ENCODE results near the gene CADM3. TPM values are rescaled to one million over a fixed set of nuclear protein-coding genes. Genes with fewer than 3 reads are reported as not detected.

The CADM3 gene
- total RNA-seq, 1 donor from 2014 or later: 23.8 TPM

DNA sequence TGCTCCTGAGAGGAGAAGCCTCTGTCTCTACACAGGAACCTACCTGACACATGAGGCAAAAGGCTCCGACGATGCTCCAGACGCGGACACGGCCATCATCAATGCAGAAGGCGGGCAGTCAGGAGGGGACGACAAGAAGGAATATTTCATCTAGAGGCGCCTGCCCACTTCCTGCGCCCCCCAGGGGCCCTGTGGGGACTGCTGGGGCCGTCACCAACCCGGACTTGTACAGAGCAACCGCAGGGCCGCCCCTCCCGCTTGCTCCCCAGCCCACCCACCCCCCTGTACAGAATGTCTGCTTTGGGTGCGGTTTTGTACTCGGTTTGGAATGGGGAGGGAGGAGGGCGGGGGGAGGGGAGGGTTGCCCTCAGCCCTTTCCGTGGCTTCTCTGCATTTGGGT is 29.4 kb downstream of the CADM3 start:
- Histone ChIP-seq H3K27ac (no peak overlapping the region), H3K36me3 (peaks cover 0 to 9% of the 10 kb centered on the region in 2 donors), H3K27me3 (no peaks in the 10 kb centered on the region), H3K9me3 (no peaks in the 10 kb centered on the region), H3K4me3 (peak overlapping the region in 1 of 2 donors; percentile 31), H3K4me1 (no peaks in the 10 kb centered on the region)
- intact Hi-C loops (cut with DNase I): no loop called here
- TF ChIP-seq, protein P1, sequence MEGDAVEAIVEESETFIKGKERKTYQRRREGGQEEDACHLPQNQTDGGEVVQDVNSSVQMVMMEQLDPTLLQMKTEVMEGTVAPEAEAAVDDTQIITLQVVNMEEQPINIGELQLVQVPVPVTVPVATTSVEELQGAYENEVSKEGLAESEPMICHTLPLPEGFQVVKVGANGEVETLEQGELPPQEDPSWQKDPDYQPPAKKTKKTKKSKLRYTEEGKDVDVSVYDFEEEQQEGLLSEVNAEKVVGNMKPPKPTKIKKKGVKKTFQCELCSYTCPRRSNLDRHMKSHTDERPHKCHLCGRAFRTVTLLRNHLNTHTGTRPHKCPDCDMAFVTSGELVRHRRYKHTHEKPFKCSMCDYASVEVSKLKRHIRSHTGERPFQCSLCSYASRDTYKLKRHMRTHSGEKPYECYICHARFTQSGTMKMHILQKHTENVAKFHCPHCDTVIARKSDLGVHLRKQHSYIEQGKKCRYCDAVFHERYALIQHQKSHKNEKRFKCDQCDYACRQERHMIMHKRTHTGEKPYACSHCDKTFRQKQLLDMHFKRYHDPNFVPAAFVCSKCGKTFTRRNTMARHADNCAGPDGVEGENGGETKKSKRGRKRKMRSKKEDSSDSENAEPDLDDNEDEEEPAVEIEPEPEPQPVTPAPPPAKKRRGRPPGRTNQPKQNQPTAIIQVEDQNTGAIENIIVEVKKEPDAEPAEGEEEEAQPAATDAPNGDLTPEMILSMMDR (IDR thresholded peaks at IDR 0.05): no peak
- no peak for TF ChIP-seq POLR2A (IDR thresholded peaks at IDR 0.05)
- no peak for TF ChIP-seq POLR2AphosphoS5 (IDR thresholded peaks at IDR 0.05; ENCODE audit: insufficient read depth in 1 of 2, low read depth in 1 of 2)
- DNase-seq (ENCODE audit: extremely low spot score in 2 of 2): no peak

DNA sequence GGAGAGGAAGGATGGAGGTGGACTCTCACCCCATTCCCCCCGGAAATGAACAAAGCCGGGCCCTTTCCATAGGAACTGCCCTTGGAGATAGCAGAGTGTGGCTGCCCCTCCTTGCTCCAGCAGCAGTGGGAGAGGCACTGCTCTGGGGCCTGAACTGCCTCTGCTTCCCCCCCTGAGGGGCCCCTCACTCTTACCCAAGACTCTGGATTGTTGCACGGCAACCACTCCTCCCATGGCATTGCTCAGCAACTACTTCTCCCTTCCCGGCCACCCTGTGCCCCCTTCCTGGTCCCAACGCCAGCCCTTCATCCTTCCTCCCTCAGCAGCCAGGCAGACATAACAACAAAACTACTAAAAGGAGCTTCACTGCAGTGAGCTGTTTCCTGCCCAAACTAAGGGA is 30.2 kb downstream of the CADM3 start:
- DNase-seq (ENCODE audit: extremely low spot score in 2 of 2): no peak
- Histone ChIP-seq H3K9me3 (no peaks in the 10 kb centered on the region), H3K36me3 (peaks cover 0 to 9% of the 10 kb centered on the region in 2 donors), H3K27me3 (no peaks in the 10 kb centered on the region), H3K27ac (no peak overlapping the region), H3K4me1 (no peaks in the 10 kb centered on the region), H3K4me3 (peak overlapping the region; percentile 15 to 31)
- TF ChIP-seq POLR2AphosphoS5 (IDR thresholded peaks at IDR 0.05; ENCODE audit: insufficient read depth in 1 of 2, low read depth in 1 of 2) (no peak), POLR2A (IDR thresholded peaks at IDR 0.05) (no peak)
- TF ChIP-seq, protein P1 (IDR thresholded peaks at IDR 0.05): no peak
- intact Hi-C loops (cut with DNase I): no loop called here

DNA sequence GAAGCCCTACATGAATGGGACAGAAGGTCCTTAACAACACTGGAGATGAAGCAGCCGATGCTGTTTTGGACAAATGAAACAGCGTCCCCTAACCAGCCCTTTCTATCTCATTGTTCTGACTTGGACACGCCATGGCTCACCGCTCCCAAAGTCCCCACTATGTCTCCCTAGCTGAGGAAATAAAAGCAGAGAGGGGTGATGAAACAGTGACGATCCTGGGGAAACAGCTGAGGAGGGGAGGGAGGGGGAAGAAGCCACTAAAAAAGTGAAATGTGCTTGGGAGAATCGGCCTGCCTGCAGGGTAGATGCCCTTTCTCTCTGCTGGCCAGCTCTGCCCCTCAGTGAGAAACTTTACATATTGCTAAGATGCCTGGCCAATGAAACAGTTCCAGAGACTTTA is 32.2 kb downstream of the CADM3 start:
- Histone ChIP-seq H3K36me3 (peaks cover 0 to 9% of the 10 kb centered on the region in 2 donors), H3K4me1 (no peaks in the 10 kb centered on the region), H3K27me3 (no peaks in the 10 kb centered on the region), H3K4me3 (no peak overlapping the region), H3K27ac (no peak overlapping the region), H3K9me3 (no peaks in the 10 kb centered on the region)
- intact Hi-C loops (cut with DNase I): no loop called here
- DNase-seq (ENCODE audit: extremely low spot score in 2 of 2): no peak
- TF ChIP-seq POLR2A (IDR thresholded peaks at IDR 0.05): no peak

- TF ChIP-seq, protein P1 (IDR thresholded peaks at IDR 0.05): no peak
- no peak for TF ChIP-seq POLR2AphosphoS5 (IDR thresholded peaks at IDR 0.05; ENCODE audit: insufficient read depth in 1 of 2, low read depth in 1 of 2)
- no peak within 1 kb of the TSS for H3K27ac ChIP-seq
- peaks cover 0 to 7% of the 10 kb centered on the region in 2 donors for H3K36me3 ChIP-seq
- no peaks in the 10 kb centered on the region for H3K9me3 ChIP-seq
- no peaks in the 10 kb centered on the region for H3K4me1 ChIP-seq
- no peak for DNase-seq (ENCODE audit: extremely low spot score in 2 of 2)
- H3K4me3 ChIP-seq: peak within 1 kb of the TSS; percentile 18 to 36
- intact Hi-C loops (cut with DNase I): no loop called here
- no peaks in the 10 kb centered on the region for H3K27me3 ChIP-seq
These were observed 33.0 kb downstream of the CADM3 start, which contains the start of gene ACKR1 for GRCh38 chr1:159204161-159205141. Gene ACKR1, plus strand, starts transcription at chr1:159204875. Its CDS starts 85 bp downstream, at chr1:159204960.

DNA sequence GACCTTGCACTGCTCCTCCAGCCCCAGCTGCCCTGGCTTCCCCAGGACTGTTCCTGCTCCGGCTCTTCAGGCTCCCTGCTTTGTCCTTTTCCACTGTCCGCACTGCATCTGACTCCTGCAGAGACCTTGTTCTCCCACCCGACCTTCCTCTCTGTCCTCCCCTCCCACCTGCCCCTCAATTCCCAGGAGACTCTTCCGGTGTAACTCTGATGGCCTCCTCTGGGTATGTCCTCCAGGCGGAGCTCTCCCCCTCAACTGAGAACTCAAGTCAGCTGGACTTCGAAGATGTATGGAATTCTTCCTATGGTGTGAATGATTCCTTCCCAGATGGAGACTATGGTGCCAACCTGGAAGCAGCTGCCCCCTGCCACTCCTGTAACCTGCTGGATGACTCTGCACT is 33.8 kb downstream of the CADM3 start:
- H3K27me3 ChIP-seq: no peaks in the 10 kb centered on the region
- peak overlapping the region in 1 of 2 donors; percentile 36 for H3K4me3 ChIP-seq
- H3K36me3 ChIP-seq: no peaks in the 10 kb centered on the region
- intact Hi-C loops (cut with DNase I): no loop called here
- no peak for DNase-seq (ENCODE audit: extremely low spot score in 2 of 2)
- H3K9me3 ChIP-seq: no peaks in the 10 kb centered on the region
- H3K4me1 ChIP-seq: no peaks in the 10 kb centered on the region
- no peak overlapping the region for H3K27ac ChIP-seq
- TF ChIP-seq, protein P1 (IDR thresholded peaks at IDR 0.05): no peak
- TF ChIP-seq POLR2AphosphoS5 (IDR thresholded peaks at IDR 0.05; ENCODE audit: insufficient read depth in 1 of 2, low read depth in 1 of 2) (no peak), POLR2A (IDR thresholded peaks at IDR 0.05) (no peak)
